ENCODE results near the gene DLD.
A peak's percentile ranks its signal among the peaks of the same experiment; 100 is the strongest.

DLD gene

GRCh38 chr7:107945332-107945731, 54.3 kb downstream of the DLD start:
- no peak for TF ChIP-seq CTCF (IDR thresholded peaks at IDR 0.05; ENCODE audit: insufficient read depth, low read depth, low read length, missing control alignments)
- H3K4me3 ChIP-seq (ENCODE audit: low read length), result no peak overlapping the region
- DNase-seq (ENCODE audit: low read depth), result no peak

DNA sequence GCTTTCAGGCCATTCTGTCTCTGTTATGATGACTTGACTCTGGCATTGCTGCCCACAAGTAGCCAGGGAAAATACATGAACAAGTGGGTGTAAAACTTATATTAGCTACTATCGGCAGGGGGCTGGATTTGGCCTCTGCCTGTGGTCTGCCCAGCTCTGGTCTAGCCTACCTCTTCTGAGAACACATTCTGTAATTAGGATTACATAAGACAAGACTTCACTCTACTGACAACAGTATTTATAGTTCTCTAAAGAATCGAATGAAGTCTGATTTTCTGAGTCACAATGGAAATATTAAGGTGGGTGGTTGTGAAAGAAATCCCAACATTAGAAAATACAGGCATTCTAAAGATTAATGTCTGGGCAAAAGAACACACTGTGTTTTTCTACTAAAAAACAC, 55.5 kb downstream of the DLD start:
- H3K4me3 ChIP-seq (ENCODE audit: low read length), result no peak overlapping the region
- peak; percentile 45 for DNase-seq (ENCODE audit: low read depth)
- TF ChIP-seq CTCF (IDR thresholded peaks at IDR 0.05; ENCODE audit: insufficient read depth, low read depth, low read length, missing control alignments), result no peak

DNA sequence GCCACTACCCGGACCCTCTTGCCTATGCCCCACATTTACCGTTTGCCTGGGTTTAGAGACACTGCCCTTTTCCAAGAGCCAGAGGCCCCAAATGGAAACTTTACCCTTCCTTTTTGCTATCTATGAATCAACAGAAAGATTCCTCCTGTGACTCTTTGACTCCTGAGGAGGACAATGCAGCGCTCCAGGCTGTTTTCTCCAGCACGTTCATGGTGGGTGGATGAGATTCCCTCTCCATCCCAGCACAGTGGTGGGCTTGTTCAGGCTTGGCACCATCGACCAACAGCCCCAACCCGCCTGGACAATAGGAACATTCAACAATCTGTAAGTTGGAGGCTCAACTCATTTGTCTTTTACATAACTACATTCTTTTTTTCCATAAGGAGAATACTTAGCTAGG, 55.9 kb downstream of the DLD start:
- H3K4me3 ChIP-seq (ENCODE audit: low read length), result no peak overlapping the region
- no peak for TF ChIP-seq CTCF (IDR thresholded peaks at IDR 0.05; ENCODE audit: insufficient read depth, low read depth, low read length, missing control alignments)
- DNase-seq (ENCODE audit: low read depth), result peak; percentile 52

GRCh38 chr7:107948645-107949442, 57.9 kb downstream of the DLD start:
- H3K4me3 ChIP-seq (ENCODE audit: low read length), result no peak overlapping the region
- no peak for TF ChIP-seq CTCF (IDR thresholded peaks at IDR 0.05; ENCODE audit: insufficient read depth, low read depth, low read length, missing control alignments)
- DNase-seq (ENCODE audit: low read depth), result peak; percentile 82

DNA sequence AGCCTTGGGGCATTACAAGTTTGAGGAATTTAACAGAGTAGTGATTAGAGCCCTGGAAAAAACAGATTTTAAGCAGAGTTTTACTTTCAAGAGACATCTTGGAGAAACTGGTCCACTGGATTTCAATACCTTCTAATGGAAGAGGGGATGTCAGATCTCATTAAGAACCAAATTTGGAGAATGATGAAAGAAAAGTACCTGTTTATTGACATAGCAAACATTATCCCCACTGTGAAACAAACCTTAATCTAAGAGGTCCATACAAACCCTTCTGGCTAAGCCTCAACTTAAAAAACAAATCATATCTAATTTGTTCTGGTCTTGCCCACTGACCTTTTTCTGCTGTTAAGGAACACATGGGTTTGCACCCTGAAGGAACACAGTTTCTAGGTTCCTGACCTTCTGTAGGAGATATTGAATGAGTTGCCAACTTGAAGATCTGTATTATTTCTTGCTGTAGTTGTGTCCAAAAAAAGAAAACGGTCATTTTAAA, 58.5 kb downstream of the DLD start:
- H3K4me3 ChIP-seq (ENCODE audit: low read length), result no peak overlapping the region
- no peak for DNase-seq (ENCODE audit: low read depth)
- TF ChIP-seq CTCF (IDR thresholded peaks at IDR 0.05; ENCODE audit: insufficient read depth, low read depth, low read length, missing control alignments), result no peak

- TF ChIP-seq CTCF (IDR thresholded peaks at IDR 0.05; ENCODE audit: insufficient read depth, low read depth, low read length, missing control alignments), result no peak
- DNase-seq (ENCODE audit: low read depth), result no peak
- no peak overlapping the region for H3K4me3 ChIP-seq (ENCODE audit: low read length)
Observed at GRCh38 chr7:107951172-107951787, 60.3 kb downstream of the DLD start.
